Activated T-cell treated with anti-CD3 and anti-CD28 coated beads for 1 hour (primary cell): ENCODE results near the gene OSBPL10.

Experiments used
- DNase-seq: peaks from one replicate; pipeline ENCODE4 v3.0.0-alpha.2; 2020; ENCODE audit warnings: low read depth

OSBPL10 gene

DNA sequence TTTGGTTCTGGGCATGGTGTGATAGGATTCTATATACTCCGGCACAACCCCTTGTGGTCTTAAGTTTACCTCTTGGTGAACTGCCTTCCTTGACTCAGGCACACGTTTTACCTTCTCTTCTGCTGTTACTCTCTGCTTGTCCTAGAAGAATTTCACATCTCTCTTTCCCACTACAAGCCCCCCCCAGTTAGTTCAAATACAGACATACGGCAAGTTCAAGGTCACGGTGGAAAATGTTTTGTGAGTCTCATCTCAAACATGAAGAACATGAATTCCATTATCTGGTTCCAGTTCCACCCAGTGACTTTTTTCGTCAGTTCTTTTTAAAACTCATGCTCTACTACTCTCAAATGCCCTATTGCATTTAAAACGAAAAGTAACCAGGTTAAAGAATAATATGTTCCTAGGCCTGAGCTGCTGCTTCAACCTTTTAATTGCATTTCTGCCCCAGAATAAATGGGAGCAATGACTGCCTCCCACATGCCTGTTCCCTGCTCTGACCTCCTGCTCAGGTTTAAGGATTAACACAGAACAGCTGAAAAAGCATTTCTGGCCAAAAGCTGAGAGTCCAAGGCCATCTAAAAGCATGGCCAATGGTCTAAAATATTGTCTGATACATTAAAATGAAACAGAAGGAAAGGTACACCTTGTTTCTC, 132.8 kb downstream of the OSBPL10 start:
- no peak for DNase-seq

DNA sequence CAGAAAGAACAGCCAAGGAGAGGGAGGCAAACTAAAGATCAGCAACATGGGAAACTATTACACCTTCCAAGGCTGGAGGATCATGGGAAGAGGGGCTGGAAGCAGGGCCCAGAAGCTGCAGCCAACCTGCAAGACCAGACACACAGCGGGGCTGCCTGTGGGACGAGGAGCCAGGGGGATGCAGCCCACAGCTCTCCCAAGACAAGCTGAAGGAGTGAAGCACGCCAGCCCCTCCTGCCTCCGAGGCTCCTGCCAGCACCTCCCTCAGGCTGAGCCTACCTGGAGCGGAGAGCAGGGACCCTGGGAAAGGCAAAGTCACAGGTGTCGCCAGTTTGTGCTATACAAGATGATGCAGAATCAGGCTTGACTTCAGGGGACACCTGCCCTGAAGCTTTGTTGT, 133.3 kb downstream of the OSBPL10 start:
- no peak for DNase-seq

DNA sequence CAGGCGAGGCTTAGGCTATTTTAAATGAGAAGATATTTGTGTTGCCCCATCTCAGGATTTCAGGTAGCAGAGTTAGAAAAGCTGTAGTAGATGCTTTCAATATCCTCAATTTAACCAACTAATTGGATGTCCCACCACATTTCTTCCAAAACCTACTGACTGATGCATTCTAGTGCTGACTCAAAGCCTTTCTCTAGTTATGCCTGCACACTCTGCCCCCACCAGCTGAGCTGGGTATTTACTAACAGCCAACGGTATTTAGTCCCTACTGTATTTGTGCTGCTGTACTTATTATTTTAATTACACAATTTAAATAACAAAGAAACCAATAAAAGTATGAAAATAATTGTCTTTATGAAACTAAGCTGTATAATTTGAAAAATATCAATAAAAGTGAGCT, 139.5 kb downstream of the OSBPL10 start:
- no peak for DNase-seq

DNA sequence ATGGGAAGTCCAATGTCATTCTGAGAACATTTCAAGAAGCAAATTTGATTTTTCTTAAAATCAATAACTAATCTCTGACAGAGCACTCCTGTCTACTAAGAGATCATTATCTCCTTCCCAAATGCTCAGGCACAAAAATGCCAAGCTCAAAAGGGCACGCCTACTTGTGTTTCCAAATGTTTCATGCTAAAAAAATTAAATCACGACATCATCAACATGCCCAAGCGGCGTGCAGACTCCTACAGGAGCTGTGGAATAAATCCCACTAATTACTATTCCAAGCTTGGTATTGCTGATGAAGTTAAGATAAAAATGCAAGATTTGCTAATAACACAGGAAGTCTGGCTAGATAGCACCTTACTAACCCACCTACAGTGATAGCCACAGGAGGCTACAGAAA, 140.8 kb downstream of the OSBPL10 start:
- no peak for DNase-seq

DNA sequence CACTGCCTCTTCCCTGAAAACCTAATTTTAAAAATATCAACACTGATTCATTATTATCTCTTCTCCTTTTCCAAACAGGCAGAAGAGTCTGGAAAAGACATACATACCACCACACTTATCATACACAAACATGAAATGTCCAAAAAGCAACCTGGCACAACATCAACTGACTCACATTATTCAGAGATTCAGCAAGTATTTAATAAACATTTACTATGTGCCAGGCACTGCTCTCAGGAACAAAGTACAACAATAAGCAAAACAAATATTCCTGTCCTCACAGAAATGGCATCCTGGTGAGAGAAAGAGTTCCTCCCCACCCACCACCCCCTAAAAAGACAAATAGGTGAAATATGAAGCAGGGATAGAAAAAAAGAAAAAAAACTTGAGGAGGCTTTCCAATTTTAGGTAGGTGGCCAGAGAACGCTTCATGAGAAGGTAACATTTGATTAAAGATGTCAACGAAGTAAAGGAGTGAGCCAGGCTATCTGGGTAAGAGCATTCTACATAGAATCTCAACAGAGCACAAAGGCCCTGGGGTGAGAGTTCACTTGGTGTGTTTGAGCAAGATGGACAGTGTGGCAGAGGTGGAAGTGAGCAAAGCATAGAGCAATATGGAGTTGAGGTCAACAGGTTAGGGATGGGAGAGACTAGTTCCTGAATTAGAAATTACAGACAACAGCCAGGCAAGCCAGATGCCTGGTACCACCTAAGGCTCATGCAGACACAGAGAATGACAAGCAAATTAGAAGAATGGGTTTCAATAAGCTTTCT, 141.7 kb downstream of the OSBPL10 start:
- DNase-seq = no peak

DNA sequence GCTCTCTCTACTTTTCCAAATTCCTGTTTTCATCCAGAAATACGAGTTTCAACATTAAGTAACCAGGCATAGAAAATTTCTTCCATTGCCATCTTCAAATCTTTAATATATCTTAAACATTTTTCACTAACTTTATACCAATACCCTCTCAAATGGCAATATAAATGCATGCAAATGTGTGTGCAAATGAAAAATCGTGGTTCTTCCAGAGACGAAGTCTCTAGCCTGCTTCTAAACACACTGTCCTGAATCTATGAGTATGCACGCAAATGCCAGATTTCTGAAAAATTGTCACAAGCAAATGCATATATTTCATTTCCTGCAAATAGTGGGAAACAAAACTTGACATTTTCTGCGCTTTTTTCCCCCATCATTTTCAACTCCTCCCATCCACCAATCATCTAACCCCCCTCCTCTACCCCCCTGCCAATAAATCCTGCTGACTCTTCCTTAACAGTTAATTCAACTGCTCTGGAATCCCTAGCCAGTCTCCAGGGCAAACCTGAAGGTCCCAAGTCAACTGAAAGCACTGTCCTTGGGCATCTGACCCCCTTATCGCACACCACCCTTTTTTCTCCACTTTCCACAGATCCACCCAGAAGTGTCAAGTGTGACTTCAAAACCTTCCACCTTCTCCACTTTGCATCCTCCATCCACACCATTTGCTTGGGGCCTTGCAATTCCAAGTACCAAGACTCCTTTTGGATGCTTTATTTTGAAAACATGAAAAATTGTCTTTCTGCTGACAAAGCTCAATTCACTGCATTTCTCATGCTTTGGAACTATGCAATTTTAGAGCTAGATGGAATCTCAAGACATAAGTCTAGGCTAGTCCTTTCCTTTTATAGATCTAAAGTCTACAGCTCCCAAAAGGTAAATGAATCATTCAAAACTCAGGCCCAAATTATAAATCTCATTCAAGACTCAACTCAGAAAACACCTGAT, 144.7 kb downstream of the OSBPL10 start:
- DNase-seq = no peak

DNA sequence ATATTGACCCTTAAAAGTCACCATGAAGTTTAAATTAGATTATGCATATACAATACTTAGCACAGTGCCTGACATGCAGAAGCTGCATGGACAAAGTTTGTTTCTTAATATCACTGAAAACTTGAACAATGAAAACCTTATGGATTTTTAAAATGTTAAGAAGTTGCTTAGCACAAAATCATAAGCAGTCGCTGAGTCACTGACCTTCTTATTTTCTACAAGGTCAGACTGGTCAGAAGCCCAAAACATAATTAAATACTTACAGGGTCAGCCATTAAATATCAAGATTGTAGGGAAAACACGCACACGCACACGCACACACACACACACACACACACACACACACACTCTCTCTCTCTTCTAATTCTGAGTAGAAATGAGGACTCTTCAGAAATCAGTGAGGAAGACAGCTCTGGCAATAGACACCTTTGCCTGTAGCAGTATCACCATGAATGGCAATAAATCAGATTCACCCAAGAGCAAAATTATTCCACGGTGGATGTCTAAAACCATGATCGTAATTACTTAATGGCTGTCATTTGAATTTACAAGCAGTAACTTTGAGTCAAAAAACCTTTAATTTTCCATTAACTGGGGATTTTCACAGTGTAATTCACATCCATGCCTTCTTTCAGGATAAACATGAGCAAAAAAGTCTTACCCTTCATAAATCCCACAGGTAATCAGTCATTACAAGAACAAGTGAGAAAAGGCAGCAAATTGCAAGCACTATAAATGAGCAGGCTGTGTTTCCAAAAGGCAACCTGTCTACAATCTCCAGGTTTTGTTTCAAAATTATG, 147.5 kb downstream of the OSBPL10 start:
- DNase-seq = no peak

DNA sequence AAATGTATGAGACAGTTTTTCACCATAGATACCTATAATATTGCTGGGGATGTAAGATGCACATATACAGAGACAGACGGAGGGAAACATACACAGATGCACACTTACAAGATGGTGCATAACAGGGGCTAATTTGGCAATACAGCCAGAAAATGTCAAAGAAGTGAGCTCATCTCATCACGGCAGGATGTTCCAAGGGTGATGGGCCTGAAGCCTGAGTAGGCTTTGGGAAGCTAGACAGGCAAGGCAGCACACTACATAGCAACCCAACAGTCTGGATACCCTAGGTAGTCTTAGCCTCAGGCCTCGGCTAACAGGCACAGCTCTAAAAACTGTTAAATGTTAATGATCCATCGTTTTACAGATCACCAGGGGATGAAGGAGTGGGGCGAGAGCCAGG, 148.5 kb downstream of the OSBPL10 start:
- DNase-seq = no peak

DNA sequence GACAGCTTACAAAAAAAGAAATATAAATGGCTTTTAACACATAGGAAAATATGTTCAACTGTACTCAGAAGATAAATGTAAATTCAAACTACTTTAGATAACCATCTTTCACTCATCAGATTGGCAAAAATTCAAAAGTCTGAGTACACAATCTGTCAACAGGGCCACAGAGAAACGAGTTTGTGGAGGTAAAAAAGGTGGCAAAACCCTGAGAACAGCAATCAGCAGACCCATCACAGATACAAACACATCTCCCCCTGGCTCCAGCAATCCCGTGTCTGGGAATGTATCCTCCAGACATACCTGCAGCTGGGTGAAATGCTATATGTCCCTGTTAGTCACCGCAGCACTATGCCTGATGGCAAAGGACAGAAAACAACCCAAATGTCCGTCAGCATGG, 149.5 kb downstream of the OSBPL10 start:
- no peak for DNase-seq

DNA sequence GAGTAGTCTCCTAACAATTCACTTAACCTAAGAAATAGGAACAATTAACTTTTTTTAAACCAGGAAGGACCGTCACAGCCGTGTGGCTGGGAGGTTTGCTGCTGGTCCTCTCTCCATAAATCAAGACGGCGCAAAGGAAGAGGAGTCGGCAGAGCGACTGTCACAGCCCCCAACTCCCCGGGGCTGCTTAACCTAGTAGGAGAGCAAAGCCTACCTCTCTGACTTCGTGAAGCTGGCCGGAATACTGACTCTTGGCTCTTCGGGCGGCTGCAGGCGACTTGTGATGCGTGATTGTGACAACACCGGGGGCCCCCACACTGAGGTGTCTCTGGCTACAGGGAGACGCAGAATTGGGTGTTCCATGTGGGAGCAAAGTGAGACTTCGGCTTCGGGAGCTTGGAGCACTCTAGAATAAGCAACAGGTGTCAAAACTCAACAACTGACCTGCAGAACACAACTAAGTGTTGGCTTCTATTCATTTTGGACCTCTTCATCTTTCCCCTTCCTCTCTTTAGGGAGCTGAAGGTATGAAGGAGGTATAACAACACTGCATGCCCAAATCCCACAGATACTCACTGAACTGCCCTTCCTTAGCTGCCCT, 151.1 kb downstream of the OSBPL10 start:
- DNase-seq = no peak

DNA sequence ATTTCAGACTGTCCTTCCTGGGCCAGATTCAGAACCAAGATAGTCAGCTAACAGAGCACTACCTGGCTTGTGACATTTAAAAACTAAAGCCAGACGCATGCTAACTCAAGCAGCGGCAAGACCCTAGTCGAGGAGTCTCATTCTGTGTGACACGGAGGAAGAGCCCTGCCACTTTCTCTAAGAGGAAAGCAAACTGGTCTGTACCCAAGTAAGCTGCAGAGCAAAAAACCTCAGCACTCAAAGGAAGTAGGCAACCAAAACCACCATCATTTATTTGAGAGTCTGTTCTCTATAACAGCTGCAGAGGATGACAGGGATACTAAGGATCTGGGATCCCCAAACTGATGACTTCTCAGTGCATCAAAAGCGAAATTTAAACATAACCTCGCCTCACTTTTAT, 152.1 kb downstream of the OSBPL10 start:
- no peak for DNase-seq

DNA sequence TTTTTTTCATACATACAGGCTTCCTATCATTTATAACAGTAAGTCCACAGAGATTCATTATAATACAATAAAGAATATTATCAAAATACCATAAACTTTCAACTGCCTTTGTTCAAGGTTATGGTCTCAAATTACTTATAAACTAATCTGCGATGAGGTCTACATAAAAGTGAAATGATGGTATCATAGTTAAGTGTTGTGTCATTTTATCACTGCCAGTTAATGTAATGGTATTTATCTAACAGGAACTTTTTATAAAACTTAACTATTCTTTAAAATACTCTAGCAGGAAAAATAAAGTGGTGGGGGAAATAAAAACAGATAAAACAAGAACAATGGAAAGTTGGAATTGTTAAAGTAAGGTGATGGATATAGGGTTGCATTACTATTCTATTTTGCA, 153.1 kb downstream of the OSBPL10 start:
- DNase-seq = no peak

DNA sequence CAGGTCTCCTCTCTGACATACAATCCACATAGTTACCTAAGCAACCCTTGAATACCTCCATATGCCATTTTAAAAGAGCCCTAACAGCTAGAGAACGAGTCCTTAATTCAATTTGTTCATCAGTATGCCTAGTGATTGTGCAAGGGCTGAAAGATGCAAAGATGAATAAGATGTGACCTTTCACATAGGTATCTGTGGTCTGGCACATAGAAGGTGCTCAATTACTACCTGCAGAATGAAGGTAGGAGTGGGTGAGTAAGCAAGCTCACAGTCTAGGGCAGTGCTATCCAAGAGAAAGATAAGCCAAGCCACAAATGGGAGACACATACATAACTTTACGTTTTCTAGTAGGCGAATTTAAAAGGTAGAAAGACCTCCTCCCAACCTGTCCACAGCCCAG, 157.9 kb downstream of the OSBPL10 start:
- DNase-seq = no peak

DNA sequence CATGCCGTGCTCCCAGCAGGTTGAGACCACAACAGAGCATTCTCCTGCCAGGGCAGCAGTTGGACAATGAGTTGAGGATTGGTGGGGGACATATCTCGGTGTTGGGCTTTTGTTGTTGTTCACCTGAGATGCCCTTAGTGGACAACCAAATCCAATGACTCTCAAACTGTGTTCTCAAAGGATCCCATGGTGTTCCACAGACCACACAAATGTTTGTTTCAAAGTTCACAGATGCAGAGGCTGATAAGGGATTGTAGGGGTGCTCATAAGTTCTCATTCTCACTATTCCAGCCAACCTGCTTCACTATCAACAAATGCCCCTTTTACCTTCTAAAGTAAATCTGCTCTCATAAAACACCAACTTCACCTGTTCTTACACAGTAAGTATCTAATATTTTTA, 159.9 kb downstream of the OSBPL10 start:
- DNase-seq = no peak

DNA sequence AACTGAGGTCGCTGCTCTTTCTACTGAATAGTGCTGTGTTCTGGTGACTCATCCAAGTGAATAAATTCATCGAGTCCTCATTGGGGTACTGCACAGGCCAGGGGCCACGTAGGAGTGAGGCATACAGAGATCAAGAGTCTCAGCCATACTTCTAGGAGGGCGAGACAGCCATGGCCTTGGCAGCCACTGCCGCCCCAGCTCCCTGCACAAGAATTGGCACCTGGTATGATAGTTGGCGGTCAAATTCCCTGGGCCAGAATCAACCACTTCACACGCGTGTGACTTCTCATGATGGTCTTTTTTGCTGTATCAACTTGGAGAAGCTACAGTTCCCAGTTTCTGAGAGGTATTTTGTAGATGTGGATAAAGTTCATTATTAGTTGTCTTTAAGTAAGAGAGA, 161.6 kb downstream of the OSBPL10 start:
- DNase-seq = no peak

DNA sequence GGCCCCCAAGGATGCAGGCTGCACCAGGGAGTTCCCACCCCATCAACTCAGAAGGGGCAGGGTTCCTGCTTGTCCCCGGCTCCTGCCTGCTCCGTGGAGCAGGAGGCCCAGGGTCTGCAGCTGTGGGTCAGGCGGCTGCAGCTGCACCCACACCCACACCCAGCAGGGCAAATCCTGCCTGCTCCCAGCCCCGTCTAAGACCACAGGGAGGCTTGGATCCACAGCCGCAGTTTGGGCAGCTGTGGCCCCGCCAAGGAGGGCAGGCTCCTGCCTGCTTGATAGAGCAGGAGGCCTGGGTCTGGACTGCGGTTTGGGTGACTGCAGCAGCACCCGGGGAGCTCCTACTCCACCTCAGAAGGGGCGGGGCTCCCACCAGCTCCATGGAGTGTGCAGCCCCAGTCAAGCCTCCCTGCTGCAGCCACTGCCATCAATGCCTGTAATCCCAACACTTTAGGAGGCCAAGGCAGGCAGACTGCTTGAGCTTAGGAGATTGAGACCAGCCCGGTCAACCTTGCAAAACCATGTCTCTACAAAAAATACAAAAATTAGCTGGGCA, 163.6 kb downstream of the OSBPL10 start:
- DNase-seq = no peak

DNA sequence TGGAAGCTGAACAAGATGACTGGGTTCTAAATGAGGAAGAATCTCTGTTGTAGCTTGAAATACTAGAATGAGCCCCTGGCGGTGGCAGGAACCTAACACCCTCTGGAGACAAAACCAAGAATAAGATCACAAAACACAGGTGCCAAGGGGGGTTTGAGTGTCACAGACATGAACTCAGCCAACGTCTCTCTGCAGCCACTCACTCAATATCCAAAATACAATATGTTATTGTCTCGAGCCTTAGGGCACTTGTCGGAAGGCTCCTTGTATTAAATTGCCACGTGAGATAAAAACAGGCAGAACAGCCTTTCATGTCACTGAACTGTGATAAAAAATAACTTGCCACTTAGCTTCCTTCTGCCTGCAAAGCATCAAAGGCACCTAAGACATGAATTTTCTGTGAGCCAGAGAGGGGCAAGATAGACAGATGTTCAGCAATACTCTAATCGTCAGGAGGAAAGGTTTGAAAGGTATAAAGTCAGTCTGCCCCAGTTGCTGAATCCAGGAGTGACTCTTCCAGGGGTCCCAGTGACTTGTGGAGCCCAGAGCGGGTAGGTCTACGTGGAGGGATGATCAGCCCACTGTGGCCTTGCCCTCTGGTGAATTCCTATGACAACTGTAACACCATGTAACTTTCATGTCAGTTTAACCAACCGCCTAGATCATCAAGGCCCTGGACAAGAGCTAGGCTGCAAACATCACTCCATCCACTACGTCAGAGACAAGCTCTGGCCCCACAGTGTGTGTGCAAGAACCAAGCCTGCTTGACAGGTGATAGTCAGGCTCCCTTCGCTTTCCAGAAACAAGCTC, 165.2 kb downstream of the OSBPL10 start:
- no peak for DNase-seq

DNA sequence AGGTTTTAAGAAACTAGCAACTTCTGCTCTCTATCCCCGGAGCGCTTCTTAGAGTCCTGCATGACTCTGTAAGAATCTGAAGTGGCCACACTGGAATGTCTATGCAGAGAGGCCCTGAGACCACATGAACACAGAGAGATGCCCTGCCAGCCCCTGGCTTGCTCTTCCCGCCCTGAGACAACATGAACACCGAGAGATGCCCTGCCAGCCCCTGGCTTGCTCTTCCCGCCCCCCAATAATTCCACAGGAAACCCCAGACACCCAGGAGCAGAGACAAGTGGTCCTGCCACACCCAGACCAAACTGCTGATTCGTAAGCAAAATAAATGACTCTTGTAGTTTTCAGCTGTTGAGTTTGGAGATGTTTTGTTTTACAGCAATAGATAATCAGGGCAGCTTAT, 166.1 kb downstream of the OSBPL10 start:
- DNase-seq = no peak

DNA sequence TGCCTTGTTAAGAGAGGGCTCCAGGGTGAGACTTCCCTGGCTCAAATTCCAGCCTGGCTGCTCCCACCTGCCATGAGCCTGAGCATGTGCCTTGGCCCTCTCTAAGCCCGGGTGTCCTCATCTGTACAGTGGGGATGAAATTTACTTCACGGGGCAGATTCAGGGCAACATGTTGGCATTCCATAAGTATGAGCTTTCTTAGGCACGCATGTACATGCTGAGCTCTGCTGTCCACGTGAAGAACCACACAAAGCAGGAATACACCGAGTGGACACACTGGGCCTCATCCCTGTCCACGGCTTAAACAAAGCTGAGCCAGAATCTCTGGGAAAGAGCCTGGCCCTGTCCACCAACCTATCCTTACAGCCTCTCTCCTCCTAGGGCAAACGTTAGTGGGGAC, 167.4 kb downstream of the OSBPL10 start:
- DNase-seq = no peak

DNA sequence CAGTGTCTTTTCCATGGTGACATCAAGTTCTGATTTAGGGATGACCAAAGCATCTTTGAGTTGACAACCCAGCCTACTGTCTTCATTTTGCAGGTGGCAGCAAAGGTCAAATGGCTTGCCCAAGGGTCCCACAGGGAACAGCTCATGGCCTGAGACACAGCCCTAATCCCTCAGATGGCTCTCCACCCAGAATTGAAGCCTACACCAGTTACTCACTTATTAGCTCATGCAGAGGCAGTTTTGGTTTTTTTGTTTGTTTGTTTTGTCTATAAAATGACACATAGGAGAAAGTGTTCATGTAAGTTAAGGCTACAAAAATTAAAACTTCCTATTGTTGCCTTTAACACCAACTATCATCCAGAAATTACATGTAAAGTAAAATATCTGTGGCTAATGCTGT, 167.9 kb downstream of the OSBPL10 start:
- no peak for DNase-seq
